HG03342 (cell line): ENCODE data around the gene GDF7.
"Not testable (repeated sequence)": the region's sequence is repeated elsewhere in the genome, so short reads cannot be mapped to it uniquely, and the experiment has no call there.

Experiments used
- ATAC-seq: cut with Tn5 transposase; IDR thresholded peaks from one replicate; pipeline ENCODE4 v1.9.1; 2021; ENCODE audit warnings: mild to moderate bottlenecking, moderate library complexity; ENCODE audit not compliant: unreplicated experiment

The GDF7 gene

DNA sequence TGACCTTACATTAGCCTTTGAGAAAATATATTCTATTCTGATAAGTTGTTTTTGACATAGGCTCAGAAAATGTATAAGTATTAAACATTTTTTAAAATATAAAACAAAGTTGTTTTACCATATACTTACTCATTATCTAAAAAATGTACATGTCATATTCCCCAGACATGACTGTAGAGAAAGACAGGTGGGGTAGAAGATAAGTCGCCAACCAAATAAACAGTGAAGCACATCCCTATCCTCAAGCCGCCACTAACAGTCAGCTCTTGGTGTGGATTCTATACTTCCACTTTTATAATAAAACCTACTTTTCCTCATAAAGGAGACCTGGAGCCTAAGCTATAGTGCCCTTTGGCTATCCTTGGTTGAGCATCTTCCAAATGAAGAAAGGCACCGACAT, 26.4 kb downstream of the GDF7 start:
- no peak for ATAC-seq

DNA sequence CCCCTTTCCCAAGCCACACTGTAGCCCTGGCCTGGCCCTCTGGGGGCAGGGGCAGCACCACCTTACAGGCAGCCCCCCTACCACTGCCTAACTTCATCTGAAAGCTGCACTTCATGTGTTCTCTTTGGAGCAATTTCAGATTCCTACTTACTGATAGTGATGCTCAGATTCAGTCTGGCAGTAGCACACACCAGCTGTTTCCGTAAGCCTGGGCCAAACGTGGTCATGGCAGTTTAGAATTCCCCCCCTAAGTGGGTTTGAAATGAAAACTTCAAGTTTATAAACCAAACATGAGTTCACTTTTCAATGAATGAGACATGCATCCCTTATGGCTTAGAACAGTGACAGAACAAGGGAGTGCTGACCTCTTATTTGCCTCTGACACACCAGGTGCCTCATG, 29.4 kb downstream of the GDF7 start:
- ATAC-seq: no peak

DNA sequence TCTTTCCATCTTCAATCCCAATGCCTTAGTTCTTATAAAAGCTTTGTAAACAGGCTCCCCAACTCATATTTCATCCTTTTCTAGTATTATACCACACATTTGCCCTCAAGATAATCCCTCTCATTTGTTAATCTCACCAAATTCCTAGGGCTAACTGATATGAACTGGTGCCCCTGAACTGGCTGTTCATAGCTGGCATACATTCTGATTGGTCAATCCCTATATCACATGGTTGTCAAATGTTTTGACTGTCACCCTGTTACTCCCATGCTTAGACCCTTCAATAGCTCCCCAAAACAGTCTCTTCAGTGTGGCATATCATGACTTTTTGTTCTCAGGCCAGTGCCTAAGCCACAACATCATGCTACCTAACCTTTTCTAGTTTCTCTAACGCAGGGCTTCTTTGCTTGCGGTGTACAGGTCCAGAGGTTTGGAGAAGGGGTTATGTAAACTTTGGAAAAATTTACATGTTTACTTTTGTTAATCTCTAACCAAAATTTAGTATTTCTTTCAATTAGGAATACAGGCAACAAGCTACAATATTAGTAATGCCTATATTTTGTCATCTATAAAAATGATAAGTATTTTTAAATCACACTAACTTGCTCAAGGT, 30.5 kb downstream of the GDF7 start:
- ATAC-seq: no peak

DNA sequence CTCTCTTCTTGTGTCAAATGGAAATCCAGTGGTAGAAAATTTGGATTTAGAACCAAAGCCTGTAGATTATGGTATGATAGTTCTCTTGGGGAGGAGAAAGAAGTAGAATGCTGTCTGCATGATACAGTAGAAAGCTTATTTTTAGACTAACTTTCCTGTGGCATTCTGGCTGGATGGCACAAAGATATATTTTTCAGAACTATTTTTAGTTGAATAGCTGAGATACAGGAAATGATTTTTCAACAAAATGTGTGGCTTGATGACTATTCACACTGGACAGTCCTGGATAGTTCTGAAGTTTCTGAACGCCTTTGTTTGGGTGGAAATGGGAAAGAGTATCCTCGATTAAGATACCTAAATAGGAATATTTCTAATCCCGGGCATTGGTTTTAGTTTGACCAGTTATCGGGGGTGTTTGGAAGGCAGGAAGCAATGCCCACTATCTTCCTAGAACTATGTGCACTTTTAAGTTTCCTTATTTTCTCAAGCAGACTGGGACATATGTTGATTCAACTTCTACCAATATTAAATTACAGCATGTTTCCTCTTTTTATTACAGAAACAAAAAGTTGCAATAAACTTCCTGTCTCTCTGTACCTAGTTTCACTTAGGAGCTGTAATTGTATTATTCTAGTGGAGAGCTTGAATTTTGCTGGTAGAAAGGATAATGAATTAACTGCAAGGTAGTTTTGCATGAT, 32.1 kb downstream of the GDF7 start:
- ATAC-seq: no peak

DNA sequence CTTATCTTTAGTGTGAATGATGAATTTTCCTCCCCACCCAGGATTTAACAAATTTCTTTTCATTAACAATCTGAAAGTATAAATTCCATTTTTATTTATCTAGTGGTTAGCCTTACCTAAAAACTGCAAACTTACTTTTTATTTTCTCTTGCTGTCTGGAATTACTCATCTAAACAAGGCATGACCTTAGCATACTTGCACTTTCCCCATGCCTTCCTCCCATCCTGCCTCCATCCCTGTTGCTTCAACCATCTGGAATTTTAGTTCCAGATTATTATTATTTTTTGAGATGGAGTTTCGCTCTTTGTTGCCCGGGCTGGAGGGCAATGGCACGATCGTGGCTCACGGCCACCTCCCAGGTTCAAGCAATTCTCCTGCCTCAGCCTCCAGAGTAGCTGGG, 35.6 kb downstream of the GDF7 start:
- ATAC-seq: no peak

DNA sequence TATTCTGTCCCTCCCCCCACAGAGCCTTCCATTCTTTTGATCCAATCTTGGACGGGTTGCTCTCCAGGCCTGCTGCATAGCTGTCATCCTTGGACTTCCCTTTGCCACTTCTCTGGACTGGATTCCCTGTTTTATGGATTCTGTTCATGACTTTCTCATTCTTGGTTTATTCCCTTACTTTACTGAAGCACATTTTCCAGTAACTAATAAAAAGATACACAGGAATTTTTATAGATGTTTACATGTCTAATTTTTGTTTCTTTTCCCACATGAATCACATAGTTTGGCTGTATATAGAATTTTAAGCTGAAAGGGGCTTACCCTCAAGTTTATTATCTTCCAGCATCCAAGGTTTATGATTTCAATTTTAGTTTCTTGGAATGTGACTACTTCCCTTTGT, 37.9 kb downstream of the GDF7 start:
- ATAC-seq: no peak

DNA sequence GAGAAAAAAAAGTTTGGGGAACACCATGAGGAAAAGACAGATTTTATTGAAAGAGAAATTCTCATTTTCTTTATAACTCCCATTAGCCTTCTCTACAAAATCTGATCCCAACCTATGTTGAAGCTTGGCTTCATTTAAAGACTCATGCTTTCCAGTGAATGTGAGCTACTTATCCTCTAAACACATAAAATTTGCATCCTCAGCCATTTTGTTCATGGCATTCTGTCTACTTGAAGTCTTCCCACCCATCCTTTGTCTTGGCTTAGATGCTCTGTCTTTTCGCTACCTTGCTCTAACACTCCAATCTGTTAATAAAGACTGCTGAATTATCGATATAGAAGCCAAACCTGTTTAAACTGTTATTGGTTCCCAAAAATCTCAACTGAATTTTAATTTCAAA, 39.3 kb downstream of the GDF7 start:
- no peak for ATAC-seq

DNA sequence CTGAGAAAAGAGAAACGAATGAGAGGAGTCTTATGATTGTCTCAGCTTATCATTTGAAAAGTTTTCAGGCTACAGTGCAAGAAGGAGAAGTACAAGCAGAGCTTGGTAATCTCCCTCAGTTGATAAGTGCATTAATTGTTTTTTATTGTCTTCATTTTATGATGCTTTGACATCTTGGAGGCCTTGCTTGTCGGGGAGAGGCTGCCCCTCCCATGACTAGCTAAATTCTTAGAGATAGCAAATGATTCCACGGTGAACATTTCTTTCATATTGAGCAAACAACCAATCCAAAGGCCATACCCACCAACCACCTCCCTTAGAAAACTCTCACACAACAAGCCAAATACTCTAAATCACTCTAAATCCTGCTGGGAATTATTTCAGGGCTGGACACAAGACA, 39.8 kb downstream of the GDF7 start:
- no peak for ATAC-seq

DNA sequence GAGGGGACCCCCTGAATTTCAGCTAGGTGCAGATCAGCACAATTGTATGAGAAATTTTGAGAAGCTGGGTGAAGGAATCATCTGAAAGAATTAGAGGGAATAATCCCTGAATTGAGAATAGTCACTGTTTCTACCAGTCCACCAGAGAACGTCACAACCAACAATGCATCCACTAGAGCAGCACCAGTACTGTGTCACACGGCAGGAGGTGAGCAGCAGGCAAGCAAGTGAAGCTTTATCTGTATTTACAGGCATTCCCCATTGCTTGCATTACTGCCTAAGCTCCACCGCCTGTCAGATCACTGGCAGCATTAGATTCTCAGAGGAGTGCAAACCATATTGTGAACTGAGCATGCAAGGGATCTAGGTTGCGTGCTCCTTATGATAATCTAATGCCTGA, 40.7 kb downstream of the GDF7 start:
- ATAC-seq: no peak

DNA sequence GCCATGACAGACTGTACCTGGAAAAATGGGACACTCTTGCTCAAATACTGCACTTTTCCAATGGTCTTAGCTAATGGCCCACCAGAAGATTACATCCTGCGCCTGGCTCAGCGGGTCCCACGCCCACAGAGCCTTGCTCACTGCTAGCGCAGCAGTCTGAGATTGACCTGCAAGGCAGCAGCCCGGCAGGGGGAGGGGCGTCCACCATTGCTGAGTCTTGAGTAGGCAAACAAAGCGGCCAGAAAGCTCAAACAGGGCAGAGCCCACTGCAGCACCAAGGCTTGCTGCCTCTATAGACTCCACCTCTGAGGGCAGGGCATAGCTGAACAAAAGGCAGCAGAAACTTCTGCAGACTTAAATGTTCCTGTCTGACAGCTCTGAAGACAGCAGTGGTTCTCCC, 44.7 kb downstream of the GDF7 start:
- not testable (repeated sequence) for ATAC-seq

DNA sequence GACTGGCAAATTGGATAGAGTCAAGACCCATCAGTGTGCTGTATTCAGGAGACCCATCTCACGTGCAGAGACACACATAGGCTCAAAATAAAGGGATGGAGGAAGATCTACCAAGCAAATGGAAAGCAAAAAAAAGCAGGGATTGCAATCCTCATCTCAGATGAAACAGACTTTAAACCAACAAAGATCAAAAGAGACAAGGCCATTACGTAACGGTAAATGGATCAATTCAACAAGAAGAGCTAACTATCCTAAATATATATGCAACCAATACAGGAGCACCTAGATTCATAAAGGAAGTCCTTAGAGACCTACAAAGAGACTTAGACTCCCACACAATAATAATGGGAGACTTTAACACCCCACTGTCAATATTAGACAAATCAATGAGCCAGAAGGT, 46.6 kb downstream of the GDF7 start:
- ATAC-seq: not testable (repeated sequence)

DNA sequence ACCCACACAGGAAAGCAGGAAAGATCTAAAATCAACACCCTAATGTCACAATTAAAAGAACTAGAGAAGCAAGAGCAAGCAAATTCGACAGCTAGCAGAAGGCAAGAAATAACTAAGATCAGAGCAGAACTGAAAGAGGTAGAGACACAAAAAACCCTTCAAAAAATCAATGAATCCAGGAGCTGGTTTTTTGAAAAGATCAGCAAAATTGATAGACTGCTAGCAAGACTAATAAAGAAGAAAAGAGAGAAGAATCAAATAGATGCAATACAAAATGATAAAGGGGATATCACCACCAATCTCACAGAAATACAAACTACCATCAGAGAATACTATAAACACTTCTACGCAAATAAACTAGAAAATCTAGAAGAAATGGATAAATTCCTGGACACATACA, 47.5 kb downstream of the GDF7 start:
- ATAC-seq: not testable (repeated sequence)

DNA sequence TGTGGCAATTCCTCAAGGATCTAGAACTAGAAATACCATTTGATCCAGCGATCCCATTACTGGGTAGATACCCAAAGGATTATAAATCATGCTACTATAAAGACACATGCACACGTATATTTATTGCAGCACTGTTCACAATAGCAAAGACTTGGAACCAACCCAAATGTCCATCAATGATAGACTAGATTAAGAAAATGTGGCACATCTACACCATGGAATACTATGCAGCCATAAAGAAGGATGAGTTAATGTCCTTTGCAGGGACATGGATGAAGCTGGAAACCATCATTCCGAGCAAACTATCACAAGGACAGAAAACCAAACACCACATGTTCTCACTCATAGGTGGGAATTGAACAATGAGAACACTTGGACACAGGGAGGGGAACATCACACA, 49.2 kb downstream of the GDF7 start:
- not testable (repeated sequence) for ATAC-seq

DNA sequence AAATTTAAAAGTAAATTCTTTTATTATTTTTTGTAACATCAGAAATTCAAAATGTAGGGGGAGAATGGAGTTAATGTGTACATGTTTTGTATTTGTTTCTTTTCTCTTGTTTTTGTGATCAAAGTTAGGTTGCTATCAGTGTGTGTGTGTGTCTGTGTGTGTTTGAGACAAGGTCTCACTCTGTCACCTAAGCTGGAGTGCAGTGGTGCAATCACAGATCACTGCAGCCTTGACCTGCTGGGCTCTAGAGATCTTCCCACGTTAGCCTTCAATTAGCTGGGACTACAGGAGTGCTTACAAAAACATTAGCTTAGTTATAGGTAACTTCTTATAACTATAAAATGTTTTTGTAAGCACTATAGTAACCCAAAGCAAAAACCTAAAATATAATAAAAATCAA, 50.7 kb downstream of the GDF7 start:
- no peak for ATAC-seq

DNA sequence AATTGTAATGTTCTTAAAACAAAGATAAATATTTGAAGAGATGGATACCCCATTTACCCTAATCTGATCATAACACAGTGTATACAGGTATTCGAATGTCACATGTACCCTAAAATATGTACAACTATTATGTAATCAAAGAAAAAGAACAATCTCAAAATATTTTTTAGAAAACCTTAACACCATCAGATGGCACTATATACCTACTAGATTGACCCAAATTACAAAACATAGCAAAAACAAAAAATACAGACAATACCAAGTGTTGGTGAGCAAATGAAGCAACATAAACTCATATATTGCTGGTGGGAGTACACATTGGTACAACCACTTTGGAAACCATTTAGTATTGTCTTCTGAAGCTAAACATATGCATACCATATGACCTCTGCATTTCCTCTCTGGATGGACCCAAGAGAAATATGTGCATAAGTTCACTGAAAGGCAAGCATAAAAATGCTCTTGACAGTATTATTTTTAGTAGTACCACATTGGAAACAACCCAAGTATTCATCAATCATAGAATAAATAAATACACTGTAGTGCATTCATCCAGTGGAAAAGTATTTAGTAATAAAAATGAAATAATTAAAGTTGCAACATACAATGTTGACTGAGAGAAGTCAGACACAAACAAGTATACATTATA, 55.8 kb downstream of the GDF7 start:
- ATAC-seq: no peak

DNA sequence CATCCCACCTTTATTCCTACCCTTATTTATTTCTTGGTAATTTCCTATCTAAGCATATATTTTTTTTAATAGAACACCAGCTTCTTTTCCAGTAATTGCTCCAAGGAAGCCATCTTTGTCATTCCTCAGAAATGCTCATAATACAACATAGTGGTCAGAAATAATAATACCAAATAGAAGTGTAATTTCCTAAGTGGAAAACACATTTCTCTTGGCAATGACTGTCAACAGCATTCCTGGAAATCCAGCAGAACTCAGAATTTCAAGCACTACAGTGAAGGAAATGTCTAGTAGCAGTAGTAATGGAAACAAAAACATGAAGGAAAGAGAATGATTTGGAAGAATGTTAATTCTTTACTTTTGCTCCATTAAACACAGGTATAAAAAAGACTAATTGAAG, 56.6 kb downstream of the GDF7 start:
- ATAC-seq: no peak

DNA sequence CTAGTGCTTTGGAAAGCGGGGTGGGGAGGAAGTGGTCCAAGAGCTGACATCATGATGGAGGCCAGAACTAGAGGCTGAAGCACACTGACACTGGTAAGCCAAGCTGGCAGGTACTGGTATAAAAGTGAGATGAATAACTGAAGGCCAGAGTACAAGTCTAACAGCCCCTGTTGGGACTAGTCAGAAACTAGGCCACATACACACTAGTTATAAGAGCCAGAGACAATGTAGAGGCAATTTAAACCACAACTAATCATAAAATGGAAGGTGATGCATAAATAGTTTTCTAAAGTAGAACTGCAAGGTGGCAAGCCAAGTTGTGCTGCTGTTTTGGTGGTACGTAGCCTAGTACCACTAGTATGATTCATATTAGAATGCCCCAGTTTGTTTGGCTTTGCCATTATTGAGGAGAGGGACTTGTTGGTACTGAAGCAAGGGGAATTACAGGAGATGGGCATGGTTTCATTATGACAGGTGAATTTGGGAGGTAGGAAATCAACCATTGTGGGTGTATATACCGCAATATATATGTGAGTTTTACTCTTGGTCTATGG, 57.6 kb downstream of the GDF7 start:
- no peak for ATAC-seq

DNA sequence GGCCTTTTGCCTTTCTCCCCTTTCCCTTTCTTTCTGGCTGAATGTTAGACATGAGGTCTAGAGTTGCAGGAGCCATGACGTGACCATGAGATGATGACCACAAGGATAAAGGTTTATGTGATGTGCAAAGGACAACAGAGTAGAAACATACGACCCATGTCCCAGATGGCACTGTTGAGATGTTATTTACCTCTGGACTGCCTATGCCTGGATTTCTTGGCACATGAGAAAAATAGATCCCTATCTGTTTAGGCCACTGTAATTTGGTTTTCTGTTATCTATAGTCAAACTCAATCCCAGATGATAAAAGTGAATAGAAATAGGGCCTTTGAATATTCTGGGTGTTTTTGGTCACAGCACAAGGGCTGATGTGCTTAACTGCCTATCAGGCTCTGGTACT, 58.8 kb downstream of the GDF7 start:
- no peak for ATAC-seq

DNA sequence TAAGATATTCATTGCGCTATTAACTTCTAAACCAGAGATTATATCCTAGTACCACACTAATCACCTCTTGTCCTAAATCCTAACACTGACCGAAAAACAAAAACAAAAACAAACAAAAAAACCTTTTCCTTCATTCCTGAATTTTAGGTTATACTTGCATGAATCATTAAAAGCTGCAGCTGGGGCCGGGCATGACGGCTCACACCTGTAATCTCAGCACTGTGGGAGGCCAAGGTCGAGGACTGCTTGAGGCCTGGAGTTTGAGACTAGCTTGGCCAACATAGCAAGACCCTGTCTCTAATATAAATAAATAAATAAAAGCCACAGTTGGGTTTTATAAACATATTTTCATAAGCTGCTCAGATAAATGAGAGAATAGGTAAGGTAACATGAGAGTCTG, 60.0 kb downstream of the GDF7 start:
- no peak for ATAC-seq

DNA sequence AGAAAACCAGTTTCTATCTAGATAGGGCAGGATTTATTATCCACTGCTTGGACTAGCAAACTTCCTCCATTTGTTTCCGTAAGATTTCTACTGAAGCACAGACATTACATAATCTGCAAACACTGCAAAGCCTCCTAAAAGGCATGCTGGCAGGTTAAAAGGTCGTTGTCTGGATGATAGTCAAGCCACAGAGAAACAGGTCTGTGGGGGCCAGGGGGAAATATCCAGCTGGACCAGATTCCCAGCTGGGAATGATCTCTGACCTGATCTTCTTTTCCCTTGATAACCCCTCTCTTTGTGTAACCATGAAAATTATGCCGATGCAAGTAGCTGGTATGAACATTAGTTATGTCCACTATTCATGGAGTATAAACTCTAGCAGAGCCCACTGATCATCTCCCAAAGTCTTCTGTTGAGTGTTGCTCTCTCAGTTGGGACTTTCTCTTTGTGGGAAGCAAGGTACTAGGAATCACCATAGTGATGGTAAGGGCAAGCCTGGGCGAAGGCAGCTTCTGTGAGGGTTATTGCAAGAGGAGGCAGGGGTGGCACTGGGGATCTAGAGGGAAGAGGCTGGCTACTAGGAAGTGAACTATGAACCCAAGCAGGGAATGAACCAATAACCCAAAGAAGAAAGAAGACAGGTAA, 61.3 kb downstream of the GDF7 start:
- ATAC-seq: no peak
